NCI-H2196 treated with DMSO at 0.1 percent for 48 hours (cell line): Measurements from ENCODE around the gene SNAP47.

Experiments
- DNase-seq: peaks from one replicate; lab custom pipeline; 2025; ENCODE audit not compliant: unreplicated experiment; lab: John Stamatoyannopoulos, UW

Gene SNAP47

DNA sequence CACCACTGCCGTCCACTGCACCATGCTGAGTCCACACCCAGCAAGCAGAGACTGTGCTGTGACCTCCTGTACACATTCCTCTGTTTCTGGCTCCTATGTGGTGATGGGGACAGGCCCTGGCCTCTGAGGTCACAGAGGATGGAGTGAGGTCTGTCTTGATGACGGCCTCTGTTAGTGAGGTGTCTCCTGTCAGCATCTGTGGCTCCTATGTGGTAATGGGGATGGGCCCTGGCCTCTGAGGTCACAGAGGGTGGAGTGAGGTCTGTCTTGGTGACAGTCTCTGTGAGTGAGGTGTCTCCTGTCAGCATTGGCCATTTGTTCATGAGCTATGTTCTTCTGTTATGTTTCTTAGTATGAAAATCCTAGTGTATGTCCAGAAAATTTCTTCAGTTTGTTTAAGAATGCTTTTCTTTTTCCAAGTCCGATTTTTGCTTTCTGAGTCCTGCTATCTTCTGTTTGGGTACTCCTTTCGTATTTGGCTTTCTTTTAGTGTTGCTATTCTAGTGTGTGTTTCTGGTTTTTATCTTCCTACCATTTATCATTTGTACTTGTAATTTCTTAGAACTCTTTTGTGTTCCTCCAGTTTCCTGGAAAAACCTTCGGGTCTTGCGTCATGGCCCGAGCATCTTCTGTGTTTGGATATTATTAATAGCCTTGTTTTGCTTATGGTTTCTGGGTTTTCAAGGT, 13.4 kb downstream of the SNAP47 start:
- no peak for DNase-seq

DNA sequence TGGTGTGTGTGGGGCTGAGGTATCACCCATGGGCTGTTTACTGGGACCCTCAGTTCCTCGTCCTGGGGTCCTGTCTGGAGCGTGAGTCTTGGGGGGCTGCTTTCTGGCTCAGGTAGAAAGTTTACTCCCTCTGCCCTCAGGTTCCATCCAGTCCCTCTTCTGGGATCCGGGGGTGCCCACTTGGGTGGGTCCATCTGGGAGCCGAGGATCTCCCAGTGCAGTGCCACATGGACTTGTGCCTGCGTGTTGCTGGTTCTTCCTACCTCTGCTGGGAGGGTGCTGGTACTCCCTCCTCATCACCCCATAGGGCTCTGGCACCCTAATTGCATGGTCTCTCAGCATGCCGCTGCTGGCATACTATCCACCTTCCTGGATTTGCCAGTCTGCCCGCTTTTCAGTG, 14.0 kb downstream of the SNAP47 start:
- no peak for DNase-seq

DNA sequence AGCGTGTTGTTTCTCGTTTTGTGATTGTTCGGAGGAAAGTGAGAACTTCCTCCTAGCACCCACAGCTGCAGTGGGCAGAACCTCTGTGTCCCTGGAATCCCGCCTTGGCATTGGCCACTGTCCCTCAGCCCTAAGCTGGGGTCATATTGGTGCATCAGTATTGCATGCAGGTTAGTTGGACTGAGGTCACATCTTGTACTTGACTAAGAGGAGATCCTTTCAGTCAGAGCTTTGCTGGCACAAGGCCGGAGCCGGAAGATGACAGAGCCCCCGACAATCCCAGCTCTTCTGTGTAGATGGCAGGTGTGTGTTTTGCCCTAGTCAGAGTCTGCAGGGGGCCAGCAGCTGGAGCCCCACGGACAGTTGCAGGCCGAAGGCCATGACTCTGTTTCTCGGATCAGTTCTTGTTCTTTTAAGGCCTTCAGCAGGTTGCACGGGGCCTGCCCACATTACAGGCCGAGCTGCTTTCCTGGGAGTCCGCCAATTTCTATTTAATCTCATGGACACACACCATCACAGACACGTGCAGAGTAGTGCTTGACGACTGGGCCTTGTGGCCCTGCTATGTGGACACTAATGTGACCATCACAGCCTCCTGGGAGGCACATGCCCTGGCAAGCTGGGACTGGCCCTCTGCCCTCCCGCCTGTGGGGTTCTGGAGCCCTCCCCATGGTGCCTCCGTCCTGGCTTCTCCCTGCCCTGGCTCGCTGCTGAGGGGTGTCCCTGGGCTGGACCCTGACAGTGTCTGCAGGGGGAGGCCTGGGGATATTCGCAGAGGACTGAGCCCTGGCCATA, 14.9 kb downstream of the SNAP47 start:
- DNase-seq, result no peak

DNA sequence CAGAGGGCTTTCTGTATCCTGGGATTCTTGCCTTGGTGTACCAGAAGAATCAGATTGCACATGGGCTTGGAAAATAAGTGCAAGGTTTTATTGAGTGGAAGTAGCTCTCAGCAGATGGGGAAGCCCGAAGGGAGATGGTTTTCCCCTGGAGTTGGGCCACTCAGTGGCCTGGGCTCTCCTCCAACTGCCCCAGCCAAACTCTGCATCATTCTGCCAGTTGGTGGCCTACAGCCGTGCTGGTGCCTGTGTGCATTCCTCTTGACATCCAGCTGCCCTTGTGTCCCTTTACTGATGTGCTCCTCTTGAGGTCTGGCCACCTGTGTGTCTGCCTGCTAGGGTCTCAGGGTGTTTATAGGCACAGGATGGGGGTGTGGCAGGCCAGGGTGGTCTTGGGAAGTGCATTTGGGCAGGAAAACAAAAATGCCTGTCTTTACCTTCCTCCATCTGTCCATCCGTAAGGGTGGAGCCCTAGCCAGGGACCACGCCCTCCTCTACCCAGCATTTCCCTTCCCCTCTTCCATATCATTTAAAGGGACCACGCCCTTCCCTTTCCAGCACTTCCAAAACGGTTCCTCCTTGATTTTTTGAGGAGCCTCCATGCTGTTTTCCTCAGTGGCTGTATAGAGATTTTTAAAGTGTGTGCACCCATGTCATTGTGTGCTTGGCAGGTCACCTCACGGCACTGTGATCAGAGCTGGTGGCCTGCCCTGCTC, 18.9 kb downstream of the SNAP47 start:
- DNase-seq, result peak; percentile 33

DNA sequence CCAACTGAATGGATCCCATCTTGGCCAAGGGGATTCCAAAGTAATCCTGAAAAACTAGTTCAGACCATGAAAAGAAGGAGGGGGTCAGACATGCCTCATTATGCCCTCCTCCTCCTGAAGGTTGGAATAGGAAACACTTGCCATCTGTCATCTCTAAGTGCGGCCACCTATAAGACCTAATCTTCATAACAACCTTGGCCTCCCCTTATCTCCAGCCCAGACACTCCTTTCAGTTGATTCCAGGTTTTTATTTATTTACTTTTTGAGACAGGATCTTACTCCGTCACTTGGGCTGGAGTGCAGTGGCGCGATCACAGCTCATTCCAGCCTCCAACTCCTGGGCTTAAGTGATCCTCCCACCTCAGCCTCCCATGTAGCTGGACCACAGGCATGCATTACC, 19.7 kb downstream of the SNAP47 start:
- DNase-seq, result no peak

DNA sequence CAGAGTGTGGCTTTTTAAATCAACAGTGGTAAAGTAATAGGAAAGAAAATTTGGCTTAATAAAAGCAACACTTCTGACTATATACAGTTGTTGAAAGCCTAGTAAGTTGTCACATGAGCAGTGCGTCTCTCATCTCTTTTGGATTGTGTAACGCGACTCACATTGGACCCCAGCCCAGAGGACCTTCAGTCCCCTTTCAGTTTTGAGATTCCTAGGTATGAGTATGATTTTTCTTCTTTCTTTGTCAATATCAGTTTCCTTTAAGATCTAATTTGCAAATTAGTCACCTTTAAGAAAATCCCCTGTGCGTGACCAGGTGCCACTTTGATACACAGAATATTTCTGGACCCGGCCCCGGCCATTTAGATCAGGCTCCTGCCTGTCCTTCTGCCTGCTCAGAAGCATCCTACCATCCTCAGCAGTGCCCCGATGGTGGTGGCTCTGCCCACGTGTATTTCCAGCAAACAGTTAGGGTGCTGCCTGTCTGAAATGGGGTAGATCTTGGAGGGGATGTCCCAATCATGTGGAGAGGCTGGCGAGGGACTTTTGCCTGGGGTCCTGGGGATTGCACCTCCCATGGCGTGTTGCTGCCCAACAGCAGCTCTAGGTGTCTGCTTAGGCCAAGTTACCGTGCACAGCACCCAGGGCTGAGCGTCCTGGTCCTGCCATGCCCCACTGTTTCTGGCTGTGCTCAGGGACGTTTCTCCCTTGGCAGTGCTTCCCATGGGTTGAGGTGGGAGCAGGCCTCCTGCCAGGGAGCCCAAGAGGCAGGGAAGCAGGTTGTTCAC, 21.1 kb downstream of the SNAP47 start:
- no peak for DNase-seq

DNA sequence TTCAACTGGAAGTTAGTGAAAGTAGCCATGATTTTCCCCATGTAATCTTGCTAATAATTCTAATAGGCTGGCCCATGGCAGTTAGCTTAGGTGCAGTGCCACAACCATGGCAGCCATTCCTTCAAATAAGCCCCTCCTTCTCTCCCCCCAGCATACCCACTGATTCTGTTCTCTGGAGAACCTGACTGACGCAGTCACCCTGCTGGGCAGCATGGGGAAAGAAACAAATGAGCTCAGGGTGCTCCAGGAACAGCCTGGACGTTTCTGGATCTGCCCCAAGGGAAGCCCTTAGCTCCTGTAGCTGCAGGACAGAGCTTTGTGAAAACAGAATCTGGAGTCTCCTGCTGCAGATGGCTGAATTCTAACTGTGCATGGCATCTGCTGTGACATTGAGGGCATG, 22.5 kb downstream of the SNAP47 start:
- no peak for DNase-seq

DNA sequence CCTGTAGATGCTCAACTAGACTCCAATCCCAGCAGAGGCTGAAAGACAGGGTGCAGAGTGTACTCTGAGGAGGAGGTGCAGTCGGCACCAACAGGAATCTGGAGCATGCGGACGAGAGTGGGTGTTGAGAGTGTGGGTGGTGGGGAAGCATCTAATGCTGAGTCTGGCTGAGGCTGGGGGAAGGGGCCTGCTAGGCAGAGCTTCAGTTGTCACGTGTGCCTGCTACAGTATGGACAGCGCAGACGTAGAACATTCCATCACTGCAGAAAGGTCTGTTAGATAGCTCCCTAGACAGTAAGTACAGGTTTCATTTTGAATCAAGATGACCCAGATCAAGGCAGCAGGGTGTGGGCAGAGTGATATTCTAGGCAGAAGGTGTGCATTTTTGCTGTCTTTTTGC, 23.1 kb downstream of the SNAP47 start:
- no peak for DNase-seq

DNA sequence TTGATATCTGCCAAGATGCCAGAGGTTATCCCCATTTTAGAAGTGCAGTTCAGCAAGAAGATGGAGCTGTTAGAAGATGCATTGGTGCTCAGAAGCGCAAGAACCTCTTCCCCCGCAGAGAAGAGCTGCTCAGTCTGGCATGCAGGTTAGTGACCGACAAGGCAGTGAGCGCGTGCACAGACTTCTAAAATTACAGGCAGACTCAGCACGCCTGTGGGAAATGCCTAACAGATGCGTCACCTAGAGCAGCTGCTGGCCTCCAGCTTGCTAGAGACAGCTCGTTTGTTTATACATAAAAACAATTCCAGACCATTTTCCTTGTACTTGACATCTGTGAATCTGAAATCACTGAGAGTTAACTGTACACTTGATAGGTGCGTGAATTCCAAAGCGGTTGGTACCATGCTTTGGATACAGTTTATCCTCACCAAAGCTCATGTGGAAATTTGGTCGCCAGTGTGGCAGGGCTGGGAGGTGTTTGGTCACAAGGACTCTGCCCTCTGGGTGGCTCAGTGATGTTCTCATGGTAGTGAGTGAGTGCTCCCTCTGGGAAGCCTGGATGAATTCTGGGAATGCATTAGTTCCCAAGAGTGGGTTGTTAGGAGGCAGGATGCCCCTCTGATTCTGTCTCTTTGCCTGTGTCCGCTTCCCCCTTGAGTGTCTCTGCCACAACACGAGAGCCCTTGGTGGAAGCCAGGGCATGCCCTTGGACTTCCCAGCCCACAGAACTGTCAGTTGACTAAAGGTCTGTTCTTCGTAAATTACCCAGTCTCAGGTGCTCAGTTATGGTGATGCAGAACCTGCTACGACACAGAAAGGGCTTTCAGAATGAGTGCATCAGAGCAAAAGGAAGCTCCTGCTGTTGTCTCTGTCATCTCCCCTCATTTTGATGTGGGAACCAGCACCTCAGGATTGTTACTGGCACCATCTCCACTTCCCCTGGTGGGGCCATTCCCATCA, 24.4 kb downstream of the SNAP47 start:
- peak; percentile 50 for DNase-seq

DNA sequence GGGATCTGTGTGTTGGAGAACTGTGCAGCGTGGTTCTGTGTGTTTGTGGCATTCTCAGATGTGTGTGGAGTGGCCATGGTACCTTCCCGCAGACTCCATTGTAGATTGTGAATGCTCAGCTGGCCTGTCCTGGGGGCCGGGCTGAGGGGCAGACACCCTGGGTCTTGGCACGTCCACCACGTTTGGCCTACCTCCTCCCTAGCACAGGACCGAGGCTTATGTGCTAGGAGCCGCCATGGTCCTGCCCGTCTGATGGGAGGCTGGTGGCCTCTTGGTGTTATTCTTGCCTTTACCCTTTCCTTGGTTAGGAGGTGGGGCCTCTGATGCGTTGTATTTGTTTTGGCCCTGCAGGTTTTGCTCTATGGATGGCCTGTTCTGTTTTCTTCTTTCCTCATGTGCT, 25.1 kb downstream of the SNAP47 start:
- no peak for DNase-seq

DNA sequence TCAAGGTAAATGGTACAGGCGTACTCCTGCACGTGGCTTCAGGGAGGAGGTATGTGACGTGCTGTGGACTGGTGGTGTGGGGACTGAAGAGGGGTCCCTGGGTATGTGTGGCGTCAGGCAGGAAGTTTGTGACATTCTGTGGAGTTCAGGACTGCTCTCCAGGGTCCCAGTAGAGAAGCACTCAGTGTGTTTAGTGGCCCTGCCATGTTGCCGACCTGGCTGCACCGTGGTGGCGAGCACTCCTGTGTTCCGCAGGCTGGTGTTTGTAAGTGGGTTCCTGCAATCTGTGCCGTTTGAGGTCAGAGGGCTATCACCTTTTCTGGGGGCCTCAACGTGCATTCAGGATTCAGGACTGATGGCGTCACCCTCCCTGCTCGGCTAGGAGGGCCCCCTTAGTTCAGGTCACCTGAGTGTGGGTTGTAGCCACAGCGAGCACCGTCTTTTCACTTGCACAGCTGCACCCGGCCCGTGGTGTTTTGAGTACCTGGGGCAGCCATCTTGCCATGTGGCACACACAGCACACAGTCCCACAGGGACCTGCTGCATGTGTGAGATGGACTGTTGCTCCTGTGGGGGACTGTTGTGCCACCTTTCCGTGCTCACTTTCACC, 26.5 kb downstream of the SNAP47 start:
- DNase-seq, result no peak

DNA sequence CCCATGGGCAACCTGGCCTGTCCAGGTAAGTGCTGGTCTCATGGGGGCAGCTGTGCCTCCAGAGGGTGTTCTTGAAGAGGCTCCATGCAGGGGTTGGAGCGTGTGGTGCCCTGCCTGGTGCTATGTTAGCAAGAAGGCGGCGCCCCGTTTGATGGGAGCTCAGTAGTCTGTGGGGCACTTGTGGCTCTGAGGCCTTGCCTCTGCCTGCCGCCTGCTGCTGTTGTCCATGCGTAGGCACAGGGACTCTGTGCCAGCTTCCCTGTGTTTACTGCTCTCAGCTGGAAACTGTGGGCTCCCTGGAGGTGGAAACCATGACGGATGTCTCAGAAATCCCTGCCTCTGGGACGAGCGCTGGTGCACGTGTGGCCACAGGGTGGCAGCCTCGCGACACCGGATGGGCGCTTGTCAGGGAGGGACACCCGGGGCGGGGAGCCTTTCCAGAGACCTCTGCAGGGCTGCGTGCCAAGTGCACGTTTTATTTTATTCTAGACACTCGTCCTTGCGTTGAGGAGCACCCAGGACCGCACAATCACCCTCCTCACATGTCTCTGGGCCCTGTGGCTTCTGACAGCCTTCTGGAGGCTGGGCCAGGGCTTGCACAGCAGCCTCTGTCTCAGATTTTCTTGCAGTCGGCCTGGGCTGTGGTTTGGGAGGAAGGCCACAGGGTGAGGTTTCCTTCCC, 27.1 kb downstream of the SNAP47 start:
- peak; percentile 81 for DNase-seq

DNA sequence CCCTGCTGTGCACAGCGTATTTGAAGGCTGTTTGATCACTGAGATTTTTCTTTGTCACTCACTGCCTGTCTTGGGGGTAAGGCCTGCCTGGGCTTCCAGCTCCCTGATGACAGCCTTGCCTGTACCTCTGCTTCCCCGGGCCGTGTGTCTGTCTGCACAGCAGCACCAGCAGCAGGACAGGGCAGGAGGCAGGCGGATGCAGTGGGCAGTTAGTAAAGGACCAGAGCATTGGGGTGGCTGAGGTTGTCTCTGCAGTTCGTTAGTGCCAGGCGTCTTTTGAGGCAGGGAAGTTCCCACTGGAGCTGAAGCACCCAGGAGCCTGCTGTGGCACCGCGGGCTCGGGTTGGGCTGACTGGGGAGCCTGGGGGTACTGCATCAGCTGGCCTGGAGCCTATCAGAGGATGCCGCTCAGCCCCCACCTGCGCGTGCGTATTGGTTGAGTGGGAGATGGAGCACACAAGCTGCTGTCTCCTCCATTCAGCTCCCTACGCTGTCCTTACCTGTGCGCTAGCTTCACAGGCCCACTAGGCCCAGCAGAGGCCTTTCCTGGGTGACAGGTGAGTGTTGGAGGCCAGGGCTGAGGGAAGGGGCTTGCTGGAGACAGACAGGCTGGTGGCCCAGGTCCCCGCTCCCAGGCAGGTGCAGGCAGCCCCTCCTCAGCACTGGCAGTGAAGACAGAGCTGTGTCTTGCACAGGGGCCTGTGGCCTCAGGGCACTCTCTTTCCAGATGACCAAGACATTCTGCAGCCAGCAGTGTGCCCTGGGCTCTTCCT, 28.2 kb downstream of the SNAP47 start:
- no peak for DNase-seq

DNA sequence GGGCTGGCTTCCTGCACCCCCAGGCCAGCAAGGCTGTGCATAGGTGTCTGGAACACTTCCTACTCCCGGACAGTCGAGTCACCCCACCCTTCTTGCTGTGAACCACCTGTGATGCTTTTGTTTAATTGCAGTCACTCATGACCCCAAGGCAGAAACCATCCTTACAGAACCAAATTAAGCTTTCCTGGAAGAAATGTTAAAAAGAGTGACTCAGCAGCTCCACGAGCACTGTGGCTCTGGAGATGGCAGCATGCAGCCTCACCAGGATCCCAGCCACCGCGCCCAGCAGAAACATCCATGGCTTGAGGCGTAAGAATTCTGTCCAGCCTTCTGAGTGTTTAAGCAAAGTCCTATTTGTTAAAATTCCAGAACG, 28.8 kb downstream of the SNAP47 start:
- DNase-seq, result no peak

DNA sequence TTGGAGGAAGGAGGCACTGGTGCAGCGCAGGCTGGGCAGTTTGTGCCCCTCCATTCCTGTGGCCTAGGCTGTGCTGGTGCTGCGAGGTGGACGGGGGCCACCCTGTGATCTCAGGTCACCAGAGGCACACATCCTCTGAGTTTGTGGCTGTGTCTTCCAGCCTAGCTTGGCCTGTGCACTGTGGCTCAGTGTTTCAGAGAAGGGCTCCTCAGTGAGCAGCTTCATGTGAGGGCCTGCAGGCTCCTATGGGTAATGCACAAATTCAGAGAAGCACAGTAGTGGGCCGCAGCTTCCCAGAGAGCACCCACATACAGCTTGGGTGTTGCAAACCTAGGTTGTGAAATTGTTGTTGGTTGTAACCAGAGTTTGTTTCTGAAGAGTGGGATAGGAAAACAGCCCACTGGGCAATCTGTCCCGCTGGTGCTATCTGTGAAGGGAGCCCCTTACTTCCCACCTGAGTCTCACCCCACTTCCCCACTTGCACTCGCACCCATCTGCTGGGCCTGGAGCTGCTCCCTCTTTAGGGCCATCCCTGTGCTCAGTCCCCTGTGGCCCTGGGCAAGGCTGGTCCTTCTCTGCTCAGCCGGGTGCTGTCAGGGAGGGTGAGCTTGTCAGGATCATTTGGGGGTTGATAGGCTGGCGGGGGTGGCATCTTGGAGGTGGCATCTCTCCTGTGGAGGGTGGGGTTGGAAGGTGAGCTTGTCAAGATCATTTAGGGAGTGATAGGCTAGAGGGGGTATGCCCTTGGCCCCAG, 30.2 kb downstream of the SNAP47 start:
- no peak for DNase-seq

DNA sequence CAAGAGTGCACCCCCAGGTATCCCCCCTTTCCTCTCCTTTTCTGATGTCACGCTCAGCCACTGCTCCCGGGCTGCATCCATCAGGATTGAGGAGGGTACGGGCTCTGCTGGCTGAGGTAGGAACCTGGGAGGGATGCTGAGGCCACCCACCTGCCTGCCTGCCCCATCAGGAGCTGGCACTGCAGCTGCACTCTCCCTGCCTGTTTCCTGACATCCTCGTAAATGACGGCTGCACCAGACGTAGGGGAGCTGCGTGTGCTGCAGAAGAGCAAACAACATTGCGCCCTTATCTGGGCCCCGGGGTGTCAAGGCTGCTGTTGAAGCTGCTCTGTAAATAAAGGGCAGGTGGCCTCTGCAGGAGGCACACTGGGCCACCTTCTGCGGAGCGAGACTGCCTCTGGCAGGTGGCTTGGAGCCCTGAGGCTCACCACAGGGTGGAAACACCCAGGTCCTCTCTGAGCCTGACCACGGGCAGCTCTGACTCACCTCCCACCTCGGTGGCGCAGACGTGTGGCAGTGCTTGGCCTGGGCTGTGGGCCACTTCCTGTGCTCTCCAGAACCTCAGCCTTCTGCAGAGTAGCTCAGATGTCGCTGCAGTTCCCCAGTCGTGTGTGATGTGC, 30.9 kb downstream of the SNAP47 start:
- peak; percentile 91 for DNase-seq

DNA sequence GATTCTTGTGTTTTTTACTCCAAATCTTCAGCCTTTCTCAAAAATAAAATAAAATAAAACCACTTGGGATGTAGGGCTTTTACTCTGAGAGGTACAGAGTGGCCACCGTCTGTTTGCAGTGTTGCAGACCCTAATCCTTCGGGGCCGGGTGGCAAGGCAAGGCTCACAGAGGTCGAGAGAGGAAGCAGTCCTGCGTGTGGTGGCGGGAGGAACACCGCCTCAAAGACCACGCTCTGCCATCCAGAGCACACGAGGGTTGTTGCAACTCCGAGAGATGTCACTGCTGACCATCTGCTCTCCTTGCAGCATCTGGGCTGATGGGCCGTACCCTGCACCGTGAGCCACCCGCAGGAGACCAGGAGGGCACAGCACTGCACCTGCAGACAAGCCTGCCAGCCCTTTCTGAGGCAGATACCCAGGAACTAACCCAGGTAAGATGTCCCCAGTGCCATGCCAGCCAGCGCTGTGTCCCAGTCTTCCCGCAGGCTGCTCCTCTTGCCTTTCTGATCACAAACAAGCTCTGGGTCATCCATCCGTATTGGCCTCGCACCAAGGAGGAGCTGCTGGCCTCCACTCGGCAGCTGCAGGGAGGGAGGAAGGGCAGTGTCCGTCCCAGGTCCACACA, 31.5 kb downstream of the SNAP47 start:
- peak; percentile 49 for DNase-seq
